HG03342 (cell line): Measurements from ENCODE around the gene ATP11A.
"Not testable (repeated sequence)": the region's sequence is repeated elsewhere in the genome, so short reads cannot be mapped to it uniquely, and the experiment has no call there.

Source experiments
- ATAC-seq: cut with Tn5 transposase; IDR thresholded peaks from one replicate; pipeline ENCODE4 v1.9.1; 2021; ENCODE audit warnings: mild to moderate bottlenecking, moderate library complexity; ENCODE audit not compliant: unreplicated experiment

ATP11A gene

GRCh38 chr13:112772929-112773328, 83.1 kb downstream of the ATP11A start:
- ATAC-seq, result no peak

DNA sequence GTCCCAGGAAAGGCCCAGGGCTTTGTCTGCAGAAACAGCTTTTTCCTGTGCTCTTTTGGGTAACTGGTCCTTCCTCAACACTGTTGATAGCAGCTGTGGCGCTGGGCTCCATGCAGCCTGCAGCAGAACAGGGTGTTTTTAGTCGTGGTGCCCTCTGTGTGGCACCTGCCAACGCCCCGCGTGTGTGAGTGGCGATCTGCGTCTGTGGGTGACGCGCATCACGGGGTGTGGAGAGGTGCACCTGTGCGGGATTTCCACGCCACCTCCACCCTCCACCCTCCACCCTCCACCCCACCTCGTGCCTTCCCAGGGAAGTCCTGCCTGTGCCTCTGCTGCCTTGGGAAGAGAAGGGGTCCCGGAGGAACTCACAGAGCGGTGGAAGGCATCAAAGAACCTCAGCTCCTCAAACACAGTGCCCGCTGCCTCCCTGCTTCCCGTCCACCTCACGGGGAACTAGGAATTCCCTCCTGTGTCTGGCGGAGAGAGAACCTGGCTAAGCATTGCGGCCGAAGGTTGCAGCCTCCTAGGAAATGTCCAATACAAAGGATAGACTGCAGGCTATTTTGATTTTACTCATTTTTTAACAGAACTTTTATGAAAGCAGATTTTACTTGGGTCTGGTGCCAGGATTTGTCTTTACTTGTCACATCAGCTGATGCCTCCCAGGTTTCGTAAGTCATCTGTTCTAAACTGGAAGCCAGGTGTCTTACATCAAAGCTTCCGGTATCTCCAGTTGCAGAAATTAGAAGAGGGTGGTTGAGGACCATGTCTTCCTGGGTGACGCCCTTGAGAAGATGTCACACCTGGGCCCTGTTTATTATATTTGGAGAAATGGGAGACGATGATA, 84.0 kb downstream of the ATP11A start:
- ATAC-seq, result no peak

DNA sequence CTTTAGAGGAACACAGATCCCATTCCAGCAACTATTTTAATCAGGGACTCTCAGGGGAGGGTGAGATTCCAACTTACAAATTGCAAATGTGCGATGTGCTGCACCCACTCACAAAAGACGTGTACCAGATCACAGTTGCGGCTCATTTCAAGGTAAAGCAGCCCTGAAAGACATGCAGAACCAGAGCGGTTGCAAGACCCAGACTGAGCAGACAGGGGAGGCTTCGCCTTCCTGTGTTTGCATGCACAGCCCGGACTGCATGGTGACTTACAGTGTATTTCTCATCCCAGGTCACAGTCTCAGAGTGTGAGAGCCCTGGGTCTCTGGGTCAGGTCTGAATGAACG, 84.6 kb downstream of the ATP11A start:
- ATAC-seq, result no peak

GRCh38 chr13:112774829-112775565, 85.2 kb downstream of the ATP11A start:
- ATAC-seq, result no peak

DNA sequence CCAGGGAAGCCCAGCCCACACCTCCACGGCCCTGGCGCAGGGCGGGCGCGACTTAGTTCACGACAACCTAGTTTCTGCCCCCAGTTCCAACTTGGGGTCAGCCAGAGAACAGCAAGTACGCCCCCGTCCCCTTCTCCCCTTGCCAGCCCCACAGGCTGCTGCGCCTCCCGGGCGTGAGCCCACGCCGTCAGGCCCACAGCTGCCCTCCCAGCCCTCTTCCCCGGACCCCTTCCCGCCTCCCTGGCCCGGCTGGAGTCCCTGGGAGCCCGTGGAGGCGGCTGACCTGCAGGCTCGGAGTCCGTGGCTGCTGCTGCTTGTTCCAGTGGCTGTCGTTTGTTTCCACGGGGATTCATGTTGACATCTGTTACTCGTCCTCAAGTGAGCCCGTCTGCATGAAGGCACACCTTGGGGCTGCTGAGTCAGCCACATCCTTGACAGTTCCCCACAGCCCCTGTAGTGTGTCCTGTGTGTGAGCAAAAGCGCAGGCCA, 86.0 kb downstream of the ATP11A start:
- no peak for ATAC-seq

DNA sequence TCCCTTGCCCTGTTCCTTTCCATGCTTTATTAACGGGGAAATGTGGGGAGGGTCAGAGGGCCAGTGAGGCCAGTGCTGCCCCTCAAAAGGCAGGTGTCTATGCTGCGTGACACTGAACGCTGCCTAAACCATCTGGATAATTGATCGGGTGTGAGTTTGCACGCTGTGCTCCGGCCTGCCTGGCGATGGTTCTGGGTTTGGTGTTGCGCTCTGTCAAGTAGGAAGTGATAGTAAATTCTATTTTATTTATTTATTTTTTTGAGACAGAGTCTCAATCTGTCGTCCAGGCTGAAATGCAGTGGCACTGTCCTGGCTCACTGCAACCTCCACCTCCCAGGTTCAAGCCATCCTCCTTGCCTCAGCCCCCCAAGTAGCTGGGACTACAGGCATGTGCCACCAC, 86.5 kb downstream of the ATP11A start:
- no peak for ATAC-seq

DNA sequence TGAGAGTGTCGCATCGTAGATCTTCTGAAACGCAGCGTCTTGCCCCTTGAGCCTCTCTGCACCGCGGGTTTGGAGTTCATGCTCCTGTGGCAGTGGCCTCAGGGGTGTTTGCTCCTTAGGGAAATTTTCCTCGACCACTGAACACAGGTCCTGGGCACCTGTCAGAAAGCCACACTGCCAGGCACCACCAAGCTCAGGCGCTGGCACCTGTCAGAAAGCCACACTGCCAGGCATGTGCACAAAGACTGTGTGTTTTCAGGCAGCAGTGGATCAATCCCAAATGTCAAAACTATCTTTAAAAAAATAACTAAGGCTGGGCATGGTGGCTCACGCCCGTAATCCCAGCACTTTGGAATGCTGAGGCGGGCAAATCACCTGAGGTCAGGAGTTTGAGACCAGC, 87.1 kb downstream of the ATP11A start:
- ATAC-seq, result no peak

- ATAC-seq, result no peak
Measured at GRCh38 chr13:112777637-112778406, 88.0 kb downstream of the ATP11A start.

GRCh38 chr13:112779856-112780604, 90.2 kb downstream of the ATP11A start:
- ATAC-seq, result no peak

DNA sequence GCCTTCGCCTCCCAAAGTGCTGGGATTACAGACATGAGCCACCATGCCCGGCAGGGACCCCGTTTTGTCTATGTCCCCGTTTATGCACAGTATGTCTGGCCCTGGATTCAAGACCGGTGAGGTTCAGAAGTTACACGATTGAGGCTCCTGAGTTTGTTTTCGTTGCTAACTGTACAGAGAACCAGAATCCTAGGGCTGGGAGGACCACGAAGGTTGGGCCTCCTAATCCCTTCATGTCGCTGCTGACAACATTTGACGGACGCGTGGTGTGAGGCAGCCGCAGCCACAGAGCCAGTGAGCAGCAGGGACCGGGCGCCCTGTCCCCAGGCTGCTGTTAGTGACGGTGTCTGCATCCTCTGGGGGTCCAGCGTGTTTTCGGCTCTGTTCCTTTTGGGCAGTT, 91.4 kb downstream of the ATP11A start:
- no peak for ATAC-seq

GRCh38 chr13:112781881-112782361, 92.1 kb downstream of the ATP11A start:
- ATAC-seq, result no peak

GRCh38 chr13:112782429-112783010, 92.7 kb downstream of the ATP11A start:
- ATAC-seq, result no peak

- no peak for ATAC-seq
Measured at GRCh38 chr13:112783135-112783977, 93.5 kb downstream of the ATP11A start.

GRCh38 chr13:112783978-112784371, 94.1 kb downstream of the ATP11A start:
- no peak for ATAC-seq

GRCh38 chr13:112784811-112785482, 95.1 kb downstream of the ATP11A start:
- ATAC-seq, result no peak

DNA sequence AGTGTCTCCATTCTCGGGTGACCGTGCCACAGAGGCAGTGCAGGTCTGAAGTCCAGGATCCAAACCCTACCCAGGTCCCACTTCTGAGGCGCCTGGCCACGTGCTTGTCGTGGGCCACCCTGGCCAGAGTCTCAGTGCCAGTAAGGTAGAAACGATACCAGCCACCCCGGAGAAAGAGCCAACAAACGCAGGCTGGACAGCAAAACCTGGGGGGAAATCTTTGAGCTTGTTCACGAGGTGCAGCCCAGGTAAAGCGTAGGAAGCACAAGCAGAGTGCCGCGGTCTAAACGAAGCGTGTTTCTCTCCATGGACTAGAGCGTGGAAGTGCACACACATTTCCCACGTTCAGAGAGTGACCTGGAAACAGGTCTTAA, 95.6 kb downstream of the ATP11A start:
- ATAC-seq, result no peak

DNA sequence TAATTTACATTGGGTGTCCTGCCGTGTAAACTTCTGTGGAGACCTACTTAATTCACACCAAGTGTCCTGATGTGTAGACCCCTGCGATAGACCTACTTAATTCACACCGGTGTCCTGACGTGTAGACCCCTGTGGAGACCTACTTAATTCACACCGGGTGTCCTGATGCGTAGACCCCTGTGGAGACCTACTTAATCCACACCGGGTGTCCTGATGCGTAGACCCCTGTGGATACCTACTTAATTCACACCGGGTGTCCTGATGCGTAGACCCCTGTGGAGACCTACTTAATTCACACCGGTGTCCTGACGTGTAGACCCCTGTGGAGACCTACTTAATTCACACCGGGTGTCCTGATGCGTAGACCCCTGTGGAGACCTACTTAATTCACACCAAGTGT, 97.0 kb downstream of the ATP11A start:
- ATAC-seq, result not testable (repeated sequence)

- no peak for ATAC-seq
Measured at GRCh38 chr13:112790735-112791641, 101.2 kb downstream of the ATP11A start.
